Lower leg skin (tissue), 3 donors: Measurements from ENCODE around the gene BCAR3.

ENCODE experiments used
- CTCF ChIP-seq, 3 donors: fragments of 450-650 bp; IDR thresholded peaks; one replicate each; pipeline ENCODE4 v1.5.1; 2016; ENCODE audit warnings: antibody characterized with exemption in 3 of 3, mild to moderate bottlenecking in 3 of 3, moderate library complexity in 2 of 3
- POLR2A ChIP-seq, 2 donors: fragments of 450-650 bp; IDR thresholded peaks; one replicate each; pipeline ENCODE4 v1.6.1; 2016 to 2017; ENCODE audit warnings: antibody characterized with exemption in 2 of 2, mild to moderate bottlenecking in 1 of 2, moderate library complexity in 1 of 2

DNA sequence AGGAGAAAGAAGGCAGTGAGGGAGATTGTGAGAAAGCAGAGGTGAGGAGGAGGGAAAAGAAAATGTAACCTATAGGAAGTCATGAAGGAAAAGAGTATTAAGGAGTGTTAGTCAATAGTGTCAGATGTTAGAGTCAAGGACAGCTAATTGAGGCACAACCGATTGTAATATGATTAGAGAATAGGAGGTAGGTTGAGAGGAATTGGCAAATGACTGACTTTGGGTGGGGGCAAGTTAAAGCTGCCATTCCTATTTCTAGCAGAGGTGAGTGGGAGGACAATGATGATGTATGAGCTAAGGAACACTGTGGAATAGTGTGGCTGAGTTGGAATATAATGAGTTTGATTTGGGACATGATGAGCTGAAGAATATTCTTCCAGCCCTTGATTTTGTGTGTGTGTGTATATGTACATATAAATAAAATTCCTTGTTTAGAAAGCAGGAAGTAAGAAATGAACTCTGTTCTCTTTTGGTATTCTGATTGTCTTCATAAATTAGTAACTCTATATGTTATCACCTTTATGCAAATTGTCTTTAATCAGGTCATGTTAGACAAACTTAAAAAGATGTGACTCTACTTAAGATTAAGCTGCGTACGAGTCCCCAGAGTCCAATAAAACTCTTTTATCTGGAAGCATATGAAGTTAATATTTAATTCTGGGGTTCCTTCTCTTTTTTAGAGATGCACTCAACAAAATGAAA, 135.3 kb downstream of the BCAR3 start:
- TF ChIP-seq CTCF (IDR thresholded peaks at IDR 0.05) (no peak), POLR2A (IDR thresholded peaks at IDR 0.05) (no peak)
